GM19043 (cell line): ENCODE measurements around the gene APOC4.
"Not testable (repeated sequence)": the region's sequence is repeated elsewhere in the genome, so short reads cannot be mapped to it uniquely, and the experiment has no call there.

ENCODE experiments used
- ATAC-seq: cut with Tn5 transposase; IDR thresholded peaks from one replicate; pipeline ENCODE4 v1.9.1; 2021; ENCODE audit warnings: low read depth; ENCODE audit not compliant: unreplicated experiment

APOC4 gene

DNA sequence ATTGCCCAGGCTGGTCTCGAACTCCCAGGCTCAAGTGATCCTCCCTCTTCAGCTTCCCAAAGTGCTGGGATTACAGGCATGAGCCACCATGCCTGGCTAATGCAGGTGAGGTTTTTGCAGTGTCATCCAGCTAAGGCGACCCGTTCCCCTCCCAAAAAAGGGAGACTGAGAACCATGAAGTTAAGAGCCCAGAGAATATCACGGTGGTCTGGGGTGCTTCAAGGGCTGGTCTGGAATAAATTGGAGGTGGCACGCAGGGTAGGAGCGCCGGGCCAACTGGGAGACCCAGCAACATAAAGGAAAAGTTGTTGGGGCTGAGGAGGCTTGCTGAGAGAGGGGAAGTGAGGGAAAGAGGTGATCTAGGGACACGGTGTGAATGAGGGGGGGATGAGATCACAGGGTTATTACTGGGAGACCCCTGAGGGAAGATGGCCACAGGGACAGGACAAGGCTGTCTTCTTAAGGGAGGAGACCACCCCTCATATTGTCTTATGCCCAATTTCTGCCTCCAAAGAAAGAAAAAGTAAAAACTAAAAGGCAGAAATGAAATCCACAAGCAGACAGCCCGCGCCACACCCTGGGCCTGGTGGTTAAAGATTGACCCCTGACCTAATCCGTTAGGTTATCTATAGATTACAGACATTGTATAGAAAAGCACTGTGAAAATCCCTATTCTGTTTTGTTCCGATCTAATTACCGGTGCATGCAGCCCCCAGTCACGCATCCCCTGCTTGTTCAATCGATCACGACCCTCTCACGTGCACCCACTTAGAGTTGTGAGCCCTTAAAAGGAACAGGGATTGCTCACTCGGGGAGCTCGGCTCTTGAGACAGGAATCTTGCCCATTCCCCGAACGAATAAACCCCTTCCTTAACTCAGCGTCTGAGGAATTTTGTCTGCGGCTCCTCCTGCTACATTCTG, 28.3 kb upstream of the APOC4 start:
- not testable (repeated sequence) for ATAC-seq

GRCh38 chr19:44914433-44915206, 27.4 kb upstream of the APOC4 start, which contains the start of gene APOC1:
Gene APOC1 (plus strand): TSS chr19:44914608. CDS start chr19:44914892, 284 bp downstream.
- peak; percentile 97 for ATAC-seq

- ATAC-seq: no peak
Observed at GRCh38 chr19:44924243-44924725, 17.8 kb upstream of the APOC4 start.

GRCh38 chr19:44925114-44925891, 16.7 kb upstream of the APOC4 start:
- no peak for ATAC-seq

GRCh38 chr19:44926245-44927077, 15.6 kb upstream of the APOC4 start:
- not testable (repeated sequence) for ATAC-seq

DNA sequence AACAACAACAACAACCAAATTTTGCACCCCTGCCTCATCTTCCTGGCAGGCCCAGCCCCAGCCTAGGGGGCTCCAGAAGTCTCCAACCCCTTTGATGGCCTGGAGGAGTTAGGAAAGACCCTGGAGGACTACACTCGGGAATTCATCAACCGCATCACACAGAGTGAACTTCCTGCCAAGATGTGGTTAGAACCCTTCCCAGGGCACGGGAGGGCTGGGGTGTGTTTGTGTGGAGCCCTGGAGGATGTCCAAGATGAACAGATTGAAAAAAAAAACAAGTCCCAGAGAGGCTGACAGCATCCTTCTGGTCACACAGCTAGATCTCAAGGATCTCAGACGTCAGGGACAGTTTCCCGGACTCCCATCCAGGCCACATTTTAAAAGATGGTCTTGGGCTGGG, 14.3 kb upstream of the APOC4 start:
- ATAC-seq: no peak

GRCh38 chr19:44930088-44930487, 11.9 kb upstream of the APOC4 start:
- ATAC-seq: no peak

- ATAC-seq: no peak
Observed at GRCh38 chr19:44931541-44931940, 10.5 kb upstream of the APOC4 start.

DNA sequence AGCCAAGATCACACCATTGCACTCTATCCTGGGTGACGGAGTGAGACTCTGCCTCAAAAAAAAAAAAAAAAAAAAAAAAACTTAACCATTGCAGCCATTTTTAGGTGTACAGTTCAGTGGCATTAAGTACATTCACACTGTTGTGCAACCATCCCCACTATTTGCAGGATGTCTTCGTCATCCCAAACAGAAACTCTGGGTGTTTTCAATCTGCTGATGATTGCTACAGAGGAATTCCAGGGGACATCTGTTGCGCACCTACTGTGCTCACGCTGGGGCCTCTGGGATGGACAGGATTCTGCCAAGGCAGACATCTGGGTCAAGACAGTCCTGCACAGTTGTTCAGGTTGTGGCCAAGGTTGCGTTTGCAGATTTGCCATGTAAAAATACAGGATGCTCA, 2.4 kb upstream of the APOC4 start:
- ATAC-seq: no peak

- peak; percentile 47 for ATAC-seq
Observed at GRCh38 chr19:44943801-44944249, 1.8 kb downstream of the APOC4 start.

- no peak for ATAC-seq
Observed at GRCh38 chr19:44947041-44947581, 5.1 kb downstream of the APOC4 start.

DNA sequence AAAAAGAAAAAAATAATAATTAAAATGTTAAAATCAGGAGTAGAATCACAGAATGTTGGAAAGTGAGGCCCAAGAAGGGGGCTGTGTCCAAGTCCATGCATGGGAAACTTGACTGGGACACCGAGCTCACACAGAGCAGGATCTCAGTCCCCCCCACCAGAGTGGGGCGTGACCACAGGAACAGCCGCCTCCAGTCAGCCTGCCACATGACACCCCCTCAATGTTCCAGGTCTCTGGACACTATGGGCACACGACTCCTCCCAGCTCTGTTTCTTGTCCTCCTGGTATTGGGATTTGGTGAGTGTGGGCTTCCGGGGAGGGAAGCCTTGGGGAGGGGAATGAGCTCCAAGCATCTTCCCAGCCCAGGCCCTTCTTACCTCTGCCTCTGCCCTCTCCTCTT, 6.2 kb downstream of the APOC4 start:
- no peak for ATAC-seq

GRCh38 chr19:44948763-44949374, 6.8 kb downstream of the APOC4 start:
- ATAC-seq: no peak

GRCh38 chr19:44949550-44949949, 7.5 kb downstream of the APOC4 start:
- no peak for ATAC-seq

DNA sequence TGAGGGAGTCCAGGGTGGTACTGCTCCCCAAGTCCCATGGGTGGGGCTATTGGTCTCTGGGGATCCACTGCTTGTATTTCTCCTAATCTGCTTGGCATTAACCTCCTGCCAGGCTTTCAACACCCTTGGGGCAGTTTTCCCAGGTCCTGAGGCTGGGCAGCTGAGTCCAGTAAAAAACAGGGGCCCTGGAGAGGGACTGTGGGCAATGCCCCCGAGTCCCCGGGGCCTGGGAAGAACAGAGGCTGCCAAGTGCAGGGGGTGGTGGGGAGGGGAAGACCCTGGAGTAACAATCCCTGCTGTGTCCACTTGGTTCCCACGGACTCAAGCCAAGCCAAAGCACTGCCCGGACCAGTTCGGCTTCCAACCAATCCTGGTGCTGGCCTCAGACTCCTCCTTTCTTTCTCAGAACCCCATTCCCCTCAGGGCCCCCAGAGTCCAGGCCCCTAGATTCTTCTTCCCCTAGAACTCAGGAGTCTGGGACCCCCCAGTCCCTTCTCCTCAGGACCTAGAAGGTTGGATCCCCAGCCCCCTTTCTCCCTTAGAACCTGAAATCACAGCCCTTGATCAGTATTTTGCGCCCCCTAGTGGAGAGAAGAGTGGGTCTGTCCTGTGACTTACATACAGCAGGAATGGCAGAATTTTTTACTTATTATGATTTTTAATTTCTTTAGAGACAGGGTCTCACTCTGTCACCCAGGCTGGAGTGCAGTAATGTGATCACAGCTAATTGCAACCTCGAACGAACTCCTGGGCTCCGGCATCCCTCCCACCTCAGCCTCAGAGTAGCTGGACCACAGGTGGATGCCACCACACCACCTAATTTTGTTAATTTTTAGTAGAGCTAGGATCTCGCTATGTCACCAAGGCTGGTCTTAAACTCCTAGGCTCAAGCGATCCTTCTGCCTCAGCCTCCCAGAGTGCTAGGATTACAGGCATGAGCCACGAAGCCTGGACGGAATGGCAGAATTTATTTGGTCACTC, 9.4 kb downstream of the APOC4 start:
- ATAC-seq: no peak

DNA sequence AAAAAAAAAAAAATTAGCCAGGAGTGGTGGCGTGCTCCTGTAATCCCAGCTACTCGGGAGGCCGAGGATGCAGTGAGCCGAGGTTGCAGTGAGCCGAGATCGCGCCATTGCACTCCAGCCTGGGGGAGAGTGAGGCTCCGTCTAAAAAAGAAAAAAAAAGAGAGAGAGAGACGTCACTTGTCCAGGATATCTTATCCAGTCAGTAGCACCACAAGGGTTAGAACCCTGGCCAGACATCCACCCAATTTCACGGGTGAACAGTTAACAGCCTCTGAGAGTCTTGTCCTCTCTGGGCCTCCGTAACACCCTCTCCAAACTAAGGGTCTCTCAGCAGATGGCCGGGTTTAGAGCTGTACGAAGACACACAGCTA, 12.2 kb downstream of the APOC4 start:
- no peak for ATAC-seq

DNA sequence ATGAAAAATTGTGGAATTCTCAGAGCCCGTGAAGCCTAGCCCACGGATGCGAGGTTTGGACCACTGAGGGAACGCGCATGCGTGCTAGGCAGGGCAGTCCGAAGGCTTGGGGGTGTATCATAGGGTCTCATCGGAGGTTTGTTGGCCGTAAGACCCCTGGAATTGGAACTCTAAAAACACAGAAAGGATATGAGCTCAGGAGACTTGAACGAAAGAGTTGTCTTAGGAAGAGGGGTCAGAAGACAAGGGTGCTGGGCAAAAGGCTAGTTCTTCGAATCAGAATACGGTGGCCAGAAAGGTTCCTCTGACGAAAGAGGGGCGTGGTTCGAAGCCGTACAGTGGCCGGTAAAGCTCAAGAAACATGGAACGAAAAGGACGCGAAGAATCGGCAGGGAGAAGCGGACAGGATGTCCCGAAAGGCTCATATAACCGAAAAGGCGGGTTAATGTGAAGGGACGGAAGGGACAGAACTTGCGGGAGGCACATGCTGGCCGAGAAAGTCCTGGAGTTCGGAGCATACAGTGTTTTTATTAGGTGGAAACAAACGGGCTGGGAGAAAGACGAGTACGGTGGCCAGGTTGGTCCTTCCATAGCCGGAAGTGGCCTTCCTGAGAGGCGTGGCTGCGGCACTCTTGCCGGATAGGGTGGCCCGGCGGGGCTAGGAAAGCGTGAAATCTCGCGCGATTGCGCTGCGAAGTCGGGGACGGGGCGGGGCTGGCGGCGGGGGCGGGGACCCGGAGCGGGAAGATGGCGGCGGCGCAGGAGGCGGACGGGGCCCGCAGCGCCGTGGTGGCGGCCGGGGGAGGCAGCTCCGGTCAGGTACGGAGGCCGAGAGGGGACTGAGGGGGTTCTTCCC, 12.8 kb downstream of the APOC4 start, which contains the start of gene CLPTM1:
TSS of gene CLPTM1 (plus strand) at position 732 of the 856 bp plus-strand sequence. CDS start at position 748, 16 bp downstream.
- ATAC-seq: peak; percentile 71
